WTC11 (cell line): ENCODE measurements around the gene TGDS. TPM values are rescaled to one million over a fixed set of nuclear protein-coding genes. Genes with fewer than 3 reads are reported as not detected.

Experiments used
- ATAC-seq: fragments of 200-7000 bp; cut with Tn5 transposase; 2 replicates; pipeline ENCODE4 v1.10.0; 2021; ENCODE audit warnings: mild to moderate bottlenecking, moderate library complexity
- CTCF ChIA-PET: fragments of 300-600 bp; sonication (Branson Sonifier 250); formaldehyde crosslinking; loops from one replicate; lab custom pipeline; 2021; ENCODE audit warnings: antibody characterized with exemption; lab: Charles Lee
- POLR2A ChIA-PET: fragments of 350-600 bp; sonication (Branson Sonifier 250); formaldehyde crosslinking; loops from one replicate; lab custom pipeline; 2021; ENCODE audit warnings: antibody characterized with exemption; lab: Charles Lee
- DNase-seq: peaks from one replicate; pipeline ENCODE4 v3.0.0; 2021; ENCODE audit warnings: low spot score
- H3K27ac Mint-ChIP-seq: 2 replicates; pipeline ENCODE4 v1.8.0; 2021; ENCODE audit warnings: mixed read lengths
- H3K27me3 Mint-ChIP-seq: 2 replicates; pipeline ENCODE4 v1.8.0; 2021; ENCODE audit warnings: low read depth, mild to moderate bottlenecking, moderate library complexity, mixed read lengths
- H3K36me3 Mint-ChIP-seq: 2 replicates; pipeline ENCODE4 v1.8.0; 2021; ENCODE audit warnings: mixed read lengths
- H3K4me1 Mint-ChIP-seq: 2 replicates; pipeline ENCODE4 v1.8.0; 2022; ENCODE audit warnings: mixed read lengths
- H3K4me3 Mint-ChIP-seq: 2 replicates; pipeline ENCODE4 v1.8.0; 2021; ENCODE audit warnings: mild to moderate bottlenecking, moderate library complexity, mixed read lengths
- H3K9me3 Mint-ChIP-seq: 2 replicates; pipeline ENCODE4 v1.8.0; 2021; ENCODE audit warnings: mixed read lengths
- CDX4 ChIP-seq: fragments of 250-450 bp; sonication (Bioruptor Pico); IDR thresholded peaks from 2 replicates; pipeline ENCODE4 v1.9.0; 2021; ENCODE audit warnings: moderate library complexity, mild to moderate bottlenecking, inconsistent platforms, borderline replicate concordance
- ELF4 ChIP-seq: sonication (generic); formaldehyde crosslinking; IDR thresholded peaks from 2 replicates; pipeline ENCODE4 v1.8.1; 2022; ENCODE audit warnings: low read depth, mild to moderate bottlenecking, moderate library complexity, missing genetic modification reagents
- IRF2 ChIP-seq: sonication (generic); formaldehyde crosslinking; IDR thresholded peaks from 2 replicates; pipeline ENCODE4 v1.8.0; 2022; ENCODE audit warnings: low read depth, missing genetic modification reagents, borderline replicate concordance
- KAT7 ChIP-seq: sonication (generic); formaldehyde crosslinking; IDR thresholded peaks from 2 replicates; pipeline ENCODE4 v1.8.1; 2023; ENCODE audit warnings: missing genetic modification reagents, mild to moderate bottlenecking, borderline replicate concordance
- PRDM15 ChIP-seq: sonication (generic); formaldehyde crosslinking; IDR thresholded peaks from 2 replicates; pipeline ENCODE4 v1.8.0; 2022; ENCODE audit warnings: missing genetic modification reagents
- PRRX2 ChIP-seq: fragments of 250-450 bp; sonication (Bioruptor Pico); IDR thresholded peaks from 2 replicates; pipeline ENCODE4 v1.8.0; 2021; ENCODE audit warnings: mild to moderate bottlenecking
- SOX15 ChIP-seq: fragments of 250-450 bp; sonication (Bioruptor Pico); IDR thresholded peaks from 2 replicates; pipeline ENCODE4 v1.9.0; 2021; ENCODE audit warnings: mild to moderate bottlenecking
- STAT6 ChIP-seq: sonication (generic); formaldehyde crosslinking; conservative IDR thresholded peaks from 2 replicates; pipeline ENCODE4 v1.8.1; 2023; ENCODE audit warnings: mild to moderate bottlenecking, low read depth, missing genetic modification reagents, moderate library complexity
- TP53 ChIP-seq: sonication (generic); formaldehyde crosslinking; IDR thresholded peaks from 2 replicates; pipeline ENCODE4 v1.8.1; 2023; ENCODE audit warnings: mild to moderate bottlenecking, missing genetic modification reagents
- USF2 ChIP-seq: sonication (generic); formaldehyde crosslinking; IDR thresholded peaks from 2 replicates; pipeline ENCODE4 v1.8.1; 2023; ENCODE audit warnings: mild to moderate bottlenecking, missing genetic modification reagents, moderate library complexity
- ZNF121 ChIP-seq: sonication (generic); formaldehyde crosslinking; IDR thresholded peaks from 2 replicates; pipeline ENCODE4 v1.8.0; 2023; ENCODE audit warnings: missing genetic modification reagents
- ZNF263 ChIP-seq: sonication (generic); formaldehyde crosslinking; IDR thresholded peaks from 2 replicates; pipeline ENCODE4 v1.8.1; 2022; ENCODE audit warnings: low read depth, mild to moderate bottlenecking, moderate library complexity, missing genetic modification reagents
- ZNF281 ChIP-seq: sonication (generic); formaldehyde crosslinking; IDR thresholded peaks from 2 replicates; pipeline ENCODE4 v1.8.0; 2023; ENCODE audit warnings: mild to moderate bottlenecking, missing genetic modification reagents
- ZNF396 ChIP-seq: fragments of 250-450 bp; sonication (Bioruptor Pico); IDR thresholded peaks from 2 replicates; pipeline ENCODE4 v1.8.0; 2021; ENCODE audit warnings: mild to moderate bottlenecking, moderate library complexity, borderline replicate concordance
- ZNF671 ChIP-seq: fragments of 250-450 bp; sonication (Bioruptor Pico); IDR thresholded peaks from 2 replicates; pipeline ENCODE4 v1.8.0; 2021; ENCODE audit warnings: mild to moderate bottlenecking
- total RNA-seq: library from RNA; stranded (reverse); gene quantifications from 3 replicates; pipeline ENCODE4 v1.2.3, GENCODE V29; 2021

The TGDS gene
- total RNA-seq, 1 experiment from 2014 or later = 12.5 TPM

- ATAC-seq (no peak), DNase-seq (no peak)
- H3K27ac Mint-ChIP-seq = no peak overlapping the region
- ChIA-PET CTCF (no interaction called here), POLR2A (no interaction called here)
- H3K27me3 Mint-ChIP-seq = no peaks in the 10 kb centered on the region
- H3K4me3 Mint-ChIP-seq = no peak overlapping the region
- TF ChIP-seq TP53 (CRISPR knock-in tag) = no peak
- no peak for TF ChIP-seq KAT7 (CRISPR knock-in tag)
- no peak for TF ChIP-seq ZNF281
- TF ChIP-seq USF2 (CRISPR knock-in tag) = no peak
- TF ChIP-seq ZNF396 (CRISPR knock-in tag) = no peak
- TF ChIP-seq ZNF121 (CRISPR knock-in tag) = no peak
- peaks cover 8% of the 10 kb centered on the region for H3K4me1 Mint-ChIP-seq
- peaks cover 27% of the 10 kb centered on the region for H3K36me3 Mint-ChIP-seq
- no peaks in the 10 kb centered on the region for H3K9me3 Mint-ChIP-seq
Measured at GRCh38 chr13:94607056-94607455, 11.1 kb upstream of the TGDS start.

- TF ChIP-seq ZNF281 = no peak
- CTCF ChIA-PET = interaction anchor here (0.6 to 1.6 kb wide), 4 partner anchors 15 to 84 kb away, joined by 3 to 6 read pairs (median 4); no protein-coding TSS in a partner anchor
- DNase-seq = no peak
- H3K9me3 Mint-ChIP-seq = peaks cover 6% of the 10 kb centered on the region
- peaks cover 24% of the 10 kb centered on the region for H3K27me3 Mint-ChIP-seq
- no peak overlapping the region for H3K27ac Mint-ChIP-seq
- ATAC-seq = no peak
- peaks cover 8% of the 10 kb centered on the region for H3K4me1 Mint-ChIP-seq
- peak overlapping the region; percentile 78 for H3K4me3 Mint-ChIP-seq
- peaks cover 20% of the 10 kb centered on the region for H3K36me3 Mint-ChIP-seq
- POLR2A ChIA-PET = interaction anchor here (0.5 to 1.9 kb wide), 3 partner anchors 53 to 669 kb away, joined by 3 to 11 read pairs (median 3); no protein-coding TSS in a partner anchor
Measured at GRCh38 chr13:94602467-94602866, 6.5 kb upstream of the TGDS start.

GRCh38 chr13:94601446-94602431 is 5.8 kb upstream of the TGDS start, which contains the start of gene GPR180:
TSS of gene GPR180 (plus strand) at chr13:94601857. CDS start at chr13:94601928, 71 bp downstream.
- peak within 1 kb of the TSS; percentile 78 for H3K4me3 Mint-ChIP-seq
- CTCF ChIA-PET = interaction anchor here (1.0 to 1.6 kb wide), 2 partner anchors 16 to 19 kb away, joined by 4 to 6 read pairs; no protein-coding TSS in a partner anchor
- DNase-seq = peak; percentile 95
- H3K4me1 Mint-ChIP-seq = peaks cover 8% of the 10 kb centered on the region
- peaks cover 17% of the 10 kb centered on the region for H3K36me3 Mint-ChIP-seq
- peak; percentile 99 for ATAC-seq
- H3K27ac Mint-ChIP-seq = peak within 1 kb of the TSS; percentile 45; the same call in 1 of the 2 replicates
- H3K9me3 Mint-ChIP-seq = peaks cover 6% of the 10 kb centered on the region
- H3K27me3 Mint-ChIP-seq = peaks cover 24% of the 10 kb centered on the region
- POLR2A ChIA-PET = interaction anchor here (1.4 to 1.9 kb wide), 2 partner anchors 52 to 60 kb away, joined by 3 to 11 read pairs; no protein-coding TSS in a partner anchor
- TF ChIP-seq PRRX2 (no peak), ELF4 (CRISPR knock-in tag) (no peak), CDX4 (CRISPR knock-in tag) (no peak), SOX15 (CRISPR knock-in tag) (no peak), ZNF671 (CRISPR knock-in tag) (no peak), ZNF263 (CRISPR knock-in tag) (peak; percentile 63; the same call in 1 of the 2 replicates), STAT6 (CRISPR knock-in tag) (no peak), IRF2 (CRISPR knock-in tag) (no peak), PRDM15 (CRISPR knock-in tag) (no peak)
